Activated T-cell treated with anti-CD3 and anti-CD28 coated beads for 24 hours (primary cell): ENCODE data around the gene WNT1.

Source experiments
- DNase-seq: peaks from one replicate; pipeline ENCODE4 v3.0.0-alpha.2; 2020; ENCODE audit warnings: low read depth

Gene WNT1

DNA sequence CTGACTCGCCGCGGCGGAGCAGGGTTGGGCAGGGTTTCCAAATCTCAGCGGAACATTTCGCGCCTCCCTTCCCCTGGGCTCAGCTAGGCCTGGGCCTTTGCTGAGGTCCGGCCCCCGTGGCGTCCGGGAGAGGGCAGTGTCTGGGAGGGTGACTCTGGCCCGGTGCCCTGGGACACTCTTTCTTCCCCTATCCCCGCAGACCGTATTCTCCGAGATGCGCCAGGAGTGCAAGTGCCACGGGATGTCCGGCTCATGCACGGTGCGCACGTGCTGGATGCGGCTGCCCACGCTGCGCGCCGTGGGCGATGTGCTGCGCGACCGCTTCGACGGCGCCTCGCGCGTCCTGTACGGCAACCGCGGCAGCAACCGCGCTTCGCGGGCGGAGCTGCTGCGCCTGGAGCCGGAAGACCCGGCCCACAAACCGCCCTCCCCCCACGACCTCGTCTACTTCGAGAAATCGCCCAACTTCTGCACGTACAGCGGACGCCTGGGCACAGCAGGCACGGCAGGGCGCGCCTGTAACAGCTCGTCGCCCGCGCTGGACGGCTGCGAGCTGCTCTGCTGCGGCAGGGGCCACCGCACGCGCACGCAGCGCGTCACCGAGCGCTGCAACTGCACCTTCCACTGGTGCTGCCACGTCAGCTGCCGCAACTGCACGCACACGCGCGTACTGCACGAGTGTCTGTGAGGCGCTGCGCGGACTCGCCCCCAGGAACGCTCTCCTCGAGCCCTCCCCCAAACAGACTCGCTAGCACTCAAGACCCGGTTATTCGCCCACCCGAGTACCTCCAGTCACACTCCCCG lies 3.0 kb downstream of the WNT1 start:
- no peak for DNase-seq

DNA sequence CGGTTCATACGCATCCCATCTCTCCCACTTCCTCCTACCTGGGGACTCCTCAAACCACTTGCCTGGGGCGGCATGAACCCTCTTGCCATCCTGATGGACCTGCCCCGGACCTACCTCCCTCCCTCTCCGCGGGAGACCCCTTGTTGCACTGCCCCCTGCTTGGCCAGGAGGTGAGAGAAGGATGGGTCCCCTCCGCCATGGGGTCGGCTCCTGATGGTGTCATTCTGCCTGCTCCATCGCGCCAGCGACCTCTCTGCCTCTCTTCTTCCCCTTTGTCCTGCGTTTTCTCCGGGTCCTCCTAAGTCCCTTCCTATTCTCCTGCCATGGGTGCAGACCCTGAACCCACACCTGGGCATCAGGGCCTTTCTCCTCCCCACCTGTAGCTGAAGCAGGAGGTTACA lies 3.6 kb downstream of the WNT1 start:
- no peak for DNase-seq

DNA sequence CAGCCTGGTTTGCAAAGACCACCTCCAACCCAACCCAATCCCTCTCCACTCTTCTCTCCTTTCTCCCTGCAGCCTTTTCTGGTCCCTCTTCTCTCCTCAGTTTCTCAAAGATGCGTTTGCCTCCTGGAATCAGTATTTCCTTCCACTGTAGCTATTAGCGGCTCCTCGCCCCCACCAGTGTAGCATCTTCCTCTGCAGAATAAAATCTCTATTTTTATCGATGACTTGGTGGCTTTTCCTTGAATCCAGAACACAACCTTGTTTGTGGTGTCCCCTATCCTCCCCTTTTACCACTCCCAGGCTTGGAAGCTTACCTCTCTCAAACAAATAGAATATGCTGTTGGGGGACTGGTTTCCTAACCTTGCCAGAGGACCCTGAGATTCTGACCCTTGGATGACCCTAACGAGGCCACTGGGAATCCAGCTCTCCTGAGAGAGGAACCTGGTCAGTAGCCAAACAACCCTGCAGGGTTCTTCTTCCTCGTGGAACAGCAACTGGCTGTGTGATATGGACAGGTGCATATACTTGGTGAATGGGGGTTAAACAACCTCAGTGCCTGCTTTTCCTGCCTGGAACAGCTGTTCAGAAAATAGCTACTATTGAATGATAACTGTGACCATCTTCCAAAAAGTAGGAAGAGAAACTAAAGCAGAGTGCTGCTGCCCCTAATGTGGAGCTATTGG lies 4.4 kb downstream of the WNT1 start:
- no peak for DNase-seq

DNA sequence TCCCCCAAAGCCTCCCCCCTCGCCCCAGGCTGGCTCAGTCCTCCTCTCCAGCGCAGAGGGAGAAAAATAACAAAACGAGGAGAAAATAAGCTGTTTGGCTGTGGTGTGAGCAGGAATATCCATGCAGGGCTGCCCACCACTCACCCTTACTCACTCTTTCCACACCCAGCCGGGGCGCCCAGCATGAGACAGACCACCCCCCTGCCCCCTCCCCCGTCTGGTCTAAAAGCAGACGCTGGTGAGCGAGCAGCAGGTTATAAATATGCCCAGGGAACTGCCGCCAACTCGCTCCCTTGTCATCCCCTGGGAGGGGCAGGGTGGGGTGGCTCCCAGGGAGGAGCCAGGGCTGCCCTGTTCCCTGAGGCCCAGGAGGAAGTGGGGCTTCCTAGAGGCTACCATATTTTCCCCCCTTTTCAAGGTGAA lies 7.4 kb downstream of the WNT1 start:
- DNase-seq = no peak

DNA sequence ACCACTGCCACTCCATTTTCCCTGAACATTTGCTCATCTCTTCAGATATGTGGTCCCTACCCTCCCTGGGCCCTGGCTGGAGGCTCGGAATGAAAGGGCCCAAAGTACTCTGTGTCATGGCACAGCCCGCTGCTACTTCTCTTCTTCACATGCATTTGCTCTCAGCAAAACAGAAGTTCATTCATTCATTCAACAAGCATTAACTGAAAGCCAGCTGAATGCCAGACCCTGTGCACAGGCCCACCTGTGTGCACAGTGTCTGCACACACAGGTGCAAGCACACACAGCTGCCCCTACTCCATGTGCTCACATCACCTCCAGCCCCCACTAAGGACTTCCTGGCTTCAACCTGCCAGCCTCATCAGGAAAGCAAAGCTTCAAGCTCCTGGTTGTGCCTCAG lies 7.8 kb downstream of the WNT1 start:
- no peak for DNase-seq

DNA sequence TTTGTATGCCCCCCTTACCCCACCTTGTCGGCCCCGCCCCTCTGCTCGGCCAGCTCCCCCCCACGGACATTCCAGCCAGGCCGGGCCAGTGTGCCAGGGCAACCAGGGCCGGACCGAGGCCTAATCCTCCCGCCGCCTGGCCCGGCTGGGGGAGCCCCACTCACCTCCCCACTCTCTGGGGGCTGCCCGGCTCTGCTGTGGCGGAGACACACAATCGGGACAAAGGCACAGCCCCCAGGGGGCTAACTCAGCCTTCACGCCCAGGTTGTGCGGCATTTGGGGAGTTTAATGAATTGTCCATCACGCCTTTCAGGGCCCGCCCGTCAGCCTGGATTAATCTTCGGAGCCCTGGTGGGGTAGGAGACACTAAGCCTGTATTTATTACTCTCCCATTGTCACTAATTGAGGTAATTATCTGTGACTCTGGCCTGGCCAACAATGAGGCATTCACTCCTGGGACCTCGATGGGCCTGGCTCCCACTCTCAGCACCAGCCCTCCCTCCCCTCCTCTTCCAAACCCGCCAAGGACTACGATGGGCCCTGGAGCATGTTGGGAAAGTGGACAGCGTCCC lies 8.7 kb downstream of the WNT1 start:
- no peak for DNase-seq

DNA sequence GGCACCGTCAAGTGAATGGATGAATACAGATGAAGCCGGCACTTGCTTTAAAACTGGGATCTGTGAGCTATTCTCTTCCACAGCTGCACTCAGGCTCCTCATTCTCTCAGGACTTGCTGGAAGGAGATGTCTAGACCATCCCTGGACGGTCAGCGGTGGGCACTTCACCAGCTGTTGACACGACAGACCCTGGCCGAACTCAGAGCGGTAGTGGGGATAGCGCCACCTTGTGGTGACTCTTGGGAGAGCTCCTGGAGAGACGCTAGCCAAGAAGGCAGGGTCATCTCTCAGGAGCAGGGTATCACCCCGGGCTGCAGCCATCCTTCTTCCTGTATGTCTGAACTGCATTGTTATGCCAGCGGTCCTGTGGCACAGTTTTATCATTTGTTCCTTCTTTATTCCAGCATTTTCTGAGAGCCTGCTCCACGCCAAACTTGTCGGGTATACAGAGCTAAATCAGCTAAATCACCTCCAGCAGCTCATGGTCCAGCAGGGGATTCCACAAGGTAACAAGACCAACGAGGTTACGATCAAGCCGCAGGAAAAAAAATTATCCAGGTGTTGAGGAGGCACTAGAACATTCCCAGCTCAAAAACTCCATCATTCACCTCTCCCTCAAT lies 10.0 kb downstream of the WNT1 start:
- no peak for DNase-seq

DNA sequence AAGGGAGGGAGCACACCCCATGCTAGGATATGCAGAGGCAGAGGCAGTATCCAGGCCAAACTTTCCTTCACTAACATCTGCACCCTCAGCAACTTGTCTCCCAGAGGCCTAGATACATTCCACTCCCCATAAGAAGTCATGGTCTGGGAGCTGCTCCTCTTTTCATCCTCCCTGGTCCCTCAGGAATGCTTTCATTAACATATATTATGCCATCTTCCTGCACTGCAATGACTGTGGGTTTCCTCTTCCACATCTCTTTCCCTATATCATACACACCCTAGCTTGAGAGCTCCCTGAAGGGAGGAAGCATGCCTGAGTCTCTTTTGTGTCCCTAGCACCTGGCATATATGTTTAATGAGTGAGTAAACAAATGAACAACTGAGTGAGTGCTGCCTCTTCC lies 12.4 kb downstream of the WNT1 start:
- DNase-seq = no peak

DNA sequence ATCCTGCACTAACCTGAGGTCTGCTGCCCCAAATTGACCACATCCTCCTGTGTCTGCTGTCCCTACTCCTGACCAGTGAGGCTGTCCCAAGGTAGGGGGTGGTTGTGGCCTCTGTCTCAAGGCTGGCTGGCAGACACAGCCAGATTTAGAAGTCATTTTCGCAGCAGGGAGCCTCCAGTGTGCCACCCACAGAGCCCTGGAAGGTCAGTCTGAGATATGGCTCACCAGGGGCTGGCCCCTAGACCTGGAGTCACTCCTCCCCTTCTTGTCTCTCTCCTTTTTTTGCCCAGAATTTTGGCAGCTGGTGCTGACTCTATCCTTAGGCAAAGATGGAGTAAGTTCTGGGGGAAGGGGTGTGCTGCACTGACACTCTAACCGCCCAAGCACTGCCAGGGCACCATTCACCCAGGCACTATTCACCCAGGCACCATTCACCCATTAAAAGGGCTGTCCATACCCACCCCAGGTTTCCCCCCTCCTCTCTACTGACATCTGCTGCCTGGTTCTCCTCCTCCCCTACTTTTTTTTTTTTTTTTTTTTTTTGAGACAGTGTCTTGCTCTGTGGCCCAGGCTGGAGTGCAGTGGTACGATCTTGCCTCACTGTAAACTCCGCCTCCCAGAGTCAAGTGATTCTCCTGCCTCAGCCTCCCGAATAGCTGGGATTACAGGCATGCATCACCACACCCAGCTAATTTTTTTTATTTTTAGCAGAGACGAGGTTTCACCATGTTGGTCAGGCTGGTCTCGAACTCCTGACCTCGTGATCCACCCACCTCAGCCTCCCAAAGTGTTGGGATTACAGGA lies 13.3 kb downstream of the WNT1 start:
- no peak for DNase-seq

DNA sequence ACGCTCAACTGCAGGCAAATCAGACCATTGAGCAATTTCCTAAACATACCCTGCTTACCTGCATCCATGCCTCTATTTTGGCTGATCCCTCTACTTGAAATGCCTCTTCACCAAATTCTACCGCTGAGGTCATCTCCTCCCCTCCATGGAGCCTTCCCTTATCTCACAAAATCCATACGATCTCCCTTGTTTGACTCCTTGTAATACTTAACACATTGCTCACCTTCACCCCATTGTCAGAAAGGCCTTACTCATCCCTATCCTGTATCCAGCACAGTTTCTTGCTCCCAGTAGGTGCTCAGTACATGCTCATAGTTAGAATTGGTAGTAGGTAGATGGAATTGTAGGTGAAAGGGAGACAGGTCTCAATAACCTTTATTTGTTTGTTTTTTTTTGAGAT lies 15.7 kb downstream of the WNT1 start:
- no peak for DNase-seq

DNA sequence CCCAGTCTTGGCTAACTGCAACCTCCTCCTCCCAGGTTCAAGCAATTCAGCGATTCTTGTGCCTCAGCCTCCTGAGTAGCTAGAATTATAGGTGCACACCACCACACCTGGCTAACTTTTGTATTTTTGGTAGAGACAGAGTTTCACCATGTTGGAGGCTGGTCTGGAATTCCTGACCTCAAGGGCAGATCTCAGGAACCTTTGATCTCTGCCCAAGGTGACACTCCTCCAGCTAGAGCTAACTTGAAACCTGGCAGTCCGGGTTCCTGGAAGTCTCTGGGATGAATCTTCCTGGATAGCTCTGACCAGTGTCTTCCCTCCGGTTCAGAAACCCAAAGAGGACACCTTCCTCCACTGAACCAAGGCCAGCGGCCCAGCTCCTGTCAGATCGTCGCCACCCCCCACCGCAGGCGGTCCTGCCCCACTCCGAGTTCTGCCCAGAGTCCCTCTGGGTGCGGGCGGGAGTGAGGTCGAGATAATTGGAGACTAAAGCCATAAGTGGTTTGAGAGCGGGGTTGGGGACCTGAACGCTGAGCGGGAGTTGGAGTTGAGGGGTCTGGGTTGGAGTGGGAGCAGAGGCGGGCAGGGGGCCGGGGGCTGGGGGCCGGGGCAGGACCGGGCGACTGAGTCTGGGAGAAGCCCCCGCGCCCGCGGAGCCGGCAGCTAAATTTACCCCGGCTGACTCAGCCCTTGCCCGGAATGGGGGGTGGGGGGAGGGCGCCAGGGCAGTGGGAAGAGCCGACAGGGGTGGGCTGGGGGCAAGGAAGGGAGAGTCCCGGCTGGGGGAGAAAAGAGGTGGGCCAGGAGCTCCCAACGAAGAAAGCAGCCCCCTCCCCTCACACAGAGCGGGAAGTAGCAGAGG lies 16.3 kb downstream of the WNT1 start:
- no peak for DNase-seq

DNA sequence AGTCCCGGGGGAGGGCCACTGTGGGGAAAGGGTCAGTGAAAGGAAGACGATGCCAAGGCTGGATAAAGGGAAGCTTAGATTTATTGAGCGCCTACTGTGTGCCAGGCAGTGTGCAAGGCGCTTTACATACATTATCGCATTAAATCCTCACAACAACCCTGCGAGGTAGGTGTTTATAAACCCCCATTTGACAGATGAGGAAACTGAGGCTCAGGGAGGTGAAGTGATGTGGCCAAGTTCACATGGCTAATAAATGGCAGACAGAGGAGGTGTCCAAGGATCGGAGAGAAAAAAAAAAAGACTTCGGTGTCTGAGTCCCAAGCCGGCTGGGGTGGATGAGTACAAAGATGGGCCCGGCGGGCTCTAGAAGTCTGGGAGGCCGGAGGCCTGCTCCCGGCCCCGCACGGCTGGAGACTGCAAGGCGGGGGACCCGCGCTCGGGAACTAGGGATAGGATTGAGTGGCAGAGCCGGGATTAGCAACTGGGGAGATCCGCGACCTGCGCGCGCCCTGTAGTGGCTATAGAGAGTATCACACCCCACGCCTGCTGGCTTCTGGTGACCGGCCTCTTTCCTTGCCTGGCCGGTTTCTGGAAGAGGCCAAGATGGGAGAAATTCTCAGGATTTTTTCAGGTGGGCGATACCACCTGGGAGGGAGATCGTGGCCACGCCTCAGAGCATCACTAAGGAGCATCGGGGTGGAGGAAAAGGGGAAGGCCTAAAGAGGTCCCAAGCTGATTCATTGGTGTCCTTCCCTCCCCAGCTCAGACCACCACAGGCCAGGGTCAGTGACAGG lies 17.2 kb downstream of the WNT1 start:
- DNase-seq = no peak

DNA sequence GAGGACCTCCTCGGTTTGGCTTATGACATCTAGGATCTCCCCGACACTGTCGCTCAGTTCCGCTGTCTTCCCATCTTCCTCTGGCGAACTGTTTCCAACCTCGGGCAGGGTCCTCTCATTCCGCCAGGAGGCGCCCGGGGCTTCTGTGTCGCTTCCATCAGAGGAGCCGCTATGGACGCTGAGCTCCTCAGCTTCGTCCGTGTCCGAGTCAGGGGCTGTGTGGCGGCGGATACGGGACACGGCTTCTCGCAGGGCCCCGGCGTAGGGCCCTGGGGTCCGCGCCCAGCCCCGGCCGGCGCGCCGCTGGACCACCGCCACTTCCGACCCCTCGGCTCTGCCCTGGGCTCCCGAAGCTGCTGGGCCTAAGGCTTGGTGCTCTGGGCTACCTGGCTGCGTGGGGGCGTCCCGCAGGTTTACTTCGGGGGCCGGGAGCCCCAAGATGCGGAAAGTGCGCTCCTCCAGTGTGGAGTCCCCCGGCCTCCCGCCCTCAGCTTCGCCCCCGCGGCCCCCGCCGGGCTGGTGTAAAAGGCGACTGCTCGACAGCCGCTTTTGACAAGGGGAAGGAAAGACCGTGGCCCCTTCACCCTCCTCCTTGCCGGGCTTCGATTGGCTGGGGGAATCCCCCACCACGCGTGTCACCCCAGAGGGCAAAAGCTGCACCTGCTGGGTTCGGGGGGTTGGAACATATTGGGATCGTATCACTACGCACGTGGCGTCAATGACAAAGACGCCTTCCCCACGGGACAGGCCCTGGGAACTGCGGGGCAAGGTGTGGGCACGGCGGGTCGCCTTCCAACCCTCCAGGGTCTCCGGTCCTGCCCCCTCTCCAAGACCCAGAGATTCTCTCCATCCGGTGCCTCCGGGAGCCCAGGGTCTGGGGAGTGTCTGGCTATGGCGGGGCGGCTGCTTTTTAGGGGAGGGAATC lies 18.9 kb downstream of the WNT1 start:
- no peak for DNase-seq

DNA sequence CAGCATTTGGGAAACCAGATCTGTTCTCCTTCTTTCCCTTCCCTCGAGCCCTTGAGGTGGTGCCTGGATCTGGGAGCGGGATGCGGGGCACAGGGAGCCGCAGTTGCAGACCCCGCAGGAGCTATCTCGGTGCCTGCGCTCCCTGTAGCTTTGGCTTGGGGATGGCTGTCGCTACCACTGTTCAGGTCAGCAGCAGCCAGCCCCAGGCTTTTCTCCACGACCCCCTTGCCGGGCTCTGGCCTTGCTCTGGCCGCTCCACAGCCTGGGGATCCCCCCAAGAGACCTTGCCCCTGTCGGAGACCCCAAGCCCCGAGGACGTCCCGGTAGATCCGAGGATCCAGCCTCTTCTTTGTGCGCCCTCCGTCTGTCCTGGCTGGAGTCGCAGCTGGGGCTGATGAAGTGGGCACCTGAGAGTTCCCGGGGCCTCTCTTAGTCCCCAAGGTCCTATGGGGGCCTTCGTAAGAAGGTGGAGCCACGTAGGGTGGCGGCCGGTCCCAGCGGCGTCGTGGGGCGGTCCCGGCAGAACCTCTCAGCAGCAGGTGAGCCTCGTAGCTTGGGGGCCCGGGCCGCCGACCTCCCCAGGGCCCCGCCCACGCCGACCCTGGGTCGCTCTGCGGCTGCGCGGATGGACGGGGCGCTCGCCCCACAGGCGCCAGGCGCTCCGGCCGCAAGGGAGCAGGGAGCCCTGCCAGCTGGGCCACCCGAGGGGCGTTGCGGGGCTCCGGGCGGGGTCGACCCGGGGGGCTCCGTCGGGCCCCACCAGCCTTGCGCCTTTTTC lies 19.8 kb downstream of the WNT1 start:
- no peak for DNase-seq

DNA sequence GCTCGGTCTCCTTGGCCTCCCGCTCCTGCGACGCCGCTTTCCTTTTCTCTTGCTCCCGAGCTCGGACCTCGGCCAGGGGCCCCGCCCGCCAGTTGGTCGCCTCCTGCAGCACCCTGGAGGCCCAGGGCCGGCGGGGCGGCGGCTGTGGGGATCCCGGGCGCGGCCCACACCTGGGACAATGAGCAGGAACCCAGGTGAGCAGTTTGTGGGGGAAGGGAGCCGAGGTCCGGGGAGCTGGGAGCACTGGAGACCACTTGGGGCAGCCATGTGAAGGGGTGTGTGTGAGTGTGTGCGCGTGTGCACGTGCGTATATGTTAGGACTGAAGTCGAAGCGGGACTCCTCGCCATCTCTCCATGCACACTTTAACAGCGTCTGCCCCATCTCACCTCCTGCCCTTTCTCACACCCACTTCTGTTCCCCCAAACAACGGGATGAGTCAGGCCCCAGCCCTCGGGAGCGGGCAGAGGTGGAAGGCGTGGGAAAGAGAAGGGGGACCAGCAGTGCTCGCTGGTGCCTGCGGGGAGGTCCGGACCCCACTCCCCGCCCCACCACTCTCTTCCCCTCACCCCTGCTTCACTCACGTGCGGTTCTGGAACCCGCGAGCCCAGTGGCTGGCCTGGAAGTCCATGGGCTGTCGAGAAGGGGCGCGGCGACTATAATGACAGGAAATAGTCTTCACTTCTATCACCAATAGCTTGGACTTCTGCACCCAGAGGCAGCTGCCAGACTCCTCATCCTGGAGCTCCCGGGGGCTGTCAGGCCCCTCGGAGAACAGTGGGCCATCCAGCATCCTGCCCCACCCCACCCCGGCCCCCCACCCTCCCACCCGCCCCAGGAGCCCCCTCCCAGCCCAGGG lies 20.6 kb downstream of the WNT1 start:
- no peak for DNase-seq

DNA sequence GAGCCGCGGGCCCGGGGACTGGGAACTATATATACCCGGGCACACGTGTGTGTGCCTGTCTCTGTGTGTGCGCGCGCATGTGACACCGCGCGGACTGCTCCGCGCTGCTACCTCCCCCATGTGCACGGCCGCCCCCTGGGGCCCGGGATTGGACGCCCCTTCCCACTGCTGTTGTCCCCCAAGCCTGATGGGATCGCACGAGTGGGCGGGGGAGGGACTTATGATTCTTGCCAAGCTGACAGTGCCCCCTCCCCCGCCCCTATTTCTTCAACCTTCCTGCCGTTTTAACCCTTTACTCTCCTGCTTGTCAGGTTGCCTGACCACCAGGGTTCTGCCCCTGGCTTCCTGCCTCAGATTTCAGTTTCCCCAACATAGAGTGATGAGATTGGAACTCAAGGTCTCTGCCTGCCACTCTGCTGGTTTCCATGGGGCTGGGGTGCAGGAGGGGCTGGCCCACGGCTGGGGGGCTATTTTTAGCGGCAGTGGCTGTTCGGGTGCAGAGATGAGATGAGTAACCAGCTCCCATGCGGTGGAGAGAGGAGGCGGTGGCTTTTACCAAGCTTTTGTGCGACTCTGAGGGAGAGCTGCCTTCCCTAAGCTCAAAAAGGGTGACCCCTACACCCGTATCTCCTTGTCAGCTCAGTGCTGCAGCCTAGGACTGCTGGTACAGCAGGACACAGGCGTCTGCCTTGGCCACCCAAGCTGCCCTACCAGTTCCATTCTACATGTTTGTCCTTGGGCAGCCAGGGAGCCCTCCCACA lies 21.4 kb downstream of the WNT1 start, which contains the start of gene DDN:
Gene DDN, minus strand, starts transcription at position 5 of the 761 bp plus-strand sequence. CDS start 88 bp downstream, outside the sequence.
- no peak for DNase-seq

DNA sequence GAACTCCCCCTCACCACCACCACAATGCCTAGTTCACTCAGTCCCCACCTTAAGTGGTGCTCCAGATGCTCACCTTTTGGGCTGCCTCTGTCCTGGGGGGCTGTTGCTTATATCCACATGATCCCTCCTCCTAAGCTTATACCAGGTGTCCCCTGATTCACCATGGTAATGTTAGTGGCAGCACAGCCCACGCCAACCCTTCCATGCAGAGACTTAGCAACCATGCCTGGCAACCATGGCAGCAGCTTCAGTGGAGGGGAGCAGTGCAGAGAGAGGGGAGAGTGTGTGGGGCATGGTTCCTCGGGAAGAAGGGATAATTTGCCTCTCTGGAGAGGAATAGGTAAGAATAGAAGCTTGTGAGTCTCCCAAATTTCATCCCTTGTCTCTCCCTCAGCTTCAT lies 22.2 kb downstream of the WNT1 start:
- DNase-seq = no peak
